HG02763 (cell line): ENCODE measurements around the gene PSKH1.

Experiments
- ATAC-seq: cut with Tn5 transposase; IDR thresholded peaks from one replicate; pipeline ENCODE4 v1.9.1; 2021; ENCODE audit warnings: mild to moderate bottlenecking, moderate library complexity; ENCODE audit not compliant: unreplicated experiment

PSKH1 gene

DNA sequence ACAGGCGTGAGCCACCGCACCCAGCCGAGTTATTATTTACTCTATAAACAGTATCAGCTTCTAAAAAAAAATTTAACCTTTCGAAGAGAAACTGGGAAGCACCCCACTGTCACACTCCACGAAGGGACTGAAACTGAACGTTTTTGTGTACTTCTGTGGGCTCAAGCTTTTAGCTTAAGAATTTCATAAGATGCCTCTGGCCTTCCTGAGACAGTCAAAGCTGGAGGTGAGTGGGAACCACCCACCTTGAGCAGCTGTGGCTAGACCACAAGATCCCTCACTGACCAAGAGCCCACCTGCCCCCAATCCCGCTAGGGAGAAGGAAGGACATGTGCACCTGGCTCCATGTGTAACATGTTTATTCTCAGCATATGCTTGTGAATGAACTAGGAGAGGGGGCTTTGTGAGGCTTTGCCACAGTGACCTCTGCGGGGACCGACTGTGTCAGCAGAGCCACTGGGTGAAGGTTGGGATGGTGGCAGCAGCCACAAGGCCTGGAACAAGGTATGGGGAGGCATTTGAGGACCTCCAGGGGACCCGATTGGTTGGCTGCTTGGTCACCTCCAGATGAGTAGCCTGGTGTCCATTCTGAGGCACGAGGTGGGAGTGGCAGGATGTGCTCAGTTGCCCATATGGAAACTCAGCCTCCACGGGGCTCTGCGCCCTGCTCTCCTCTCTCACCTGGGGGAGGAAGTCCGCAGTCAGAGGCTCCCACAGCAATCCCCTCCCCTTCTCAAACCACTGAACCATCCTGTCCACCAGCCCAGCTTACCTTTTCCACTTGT is 82.5 kb downstream of the PSKH1 start:
- ATAC-seq: no peak

DNA sequence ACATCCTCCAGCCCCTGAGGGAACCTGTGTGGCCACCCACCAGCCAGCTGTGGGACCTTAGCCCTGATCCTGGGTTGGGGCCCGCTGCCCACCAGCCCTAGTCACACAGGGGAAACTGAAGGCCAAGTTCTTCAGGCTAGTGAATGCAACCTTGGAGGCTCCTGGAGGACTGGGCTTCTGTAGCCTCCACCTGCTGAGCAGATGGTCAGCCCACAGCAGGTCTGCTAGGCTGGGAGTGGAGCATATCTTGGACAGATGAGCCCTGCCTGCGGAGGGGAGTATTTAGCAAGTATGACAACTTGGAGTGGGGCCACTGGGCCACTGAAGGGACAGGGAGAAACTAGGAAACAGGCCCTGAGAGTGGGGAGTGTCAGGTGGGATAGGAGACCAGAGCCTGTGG is 83.2 kb downstream of the PSKH1 start:
- ATAC-seq: no peak

DNA sequence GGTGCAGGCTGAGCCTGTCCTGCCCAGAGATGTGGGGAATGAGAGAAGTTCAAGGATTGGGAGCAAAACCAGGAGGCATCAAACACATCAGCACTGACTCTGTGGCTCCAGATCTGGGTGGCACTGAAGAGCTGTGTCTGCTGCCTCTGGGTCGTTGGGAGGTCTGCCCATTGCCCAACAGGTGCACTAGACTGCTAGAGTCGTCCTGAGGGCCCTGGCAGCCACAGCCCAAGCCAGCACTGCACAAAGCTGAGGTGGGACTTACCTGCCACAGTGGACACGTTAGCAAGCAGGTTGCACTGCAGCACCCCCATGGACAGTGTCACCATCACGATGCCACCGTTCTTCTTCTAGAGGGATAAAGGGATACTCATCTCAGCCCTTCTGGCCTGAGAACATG is 84.0 kb downstream of the PSKH1 start:
- ATAC-seq: no peak

DNA sequence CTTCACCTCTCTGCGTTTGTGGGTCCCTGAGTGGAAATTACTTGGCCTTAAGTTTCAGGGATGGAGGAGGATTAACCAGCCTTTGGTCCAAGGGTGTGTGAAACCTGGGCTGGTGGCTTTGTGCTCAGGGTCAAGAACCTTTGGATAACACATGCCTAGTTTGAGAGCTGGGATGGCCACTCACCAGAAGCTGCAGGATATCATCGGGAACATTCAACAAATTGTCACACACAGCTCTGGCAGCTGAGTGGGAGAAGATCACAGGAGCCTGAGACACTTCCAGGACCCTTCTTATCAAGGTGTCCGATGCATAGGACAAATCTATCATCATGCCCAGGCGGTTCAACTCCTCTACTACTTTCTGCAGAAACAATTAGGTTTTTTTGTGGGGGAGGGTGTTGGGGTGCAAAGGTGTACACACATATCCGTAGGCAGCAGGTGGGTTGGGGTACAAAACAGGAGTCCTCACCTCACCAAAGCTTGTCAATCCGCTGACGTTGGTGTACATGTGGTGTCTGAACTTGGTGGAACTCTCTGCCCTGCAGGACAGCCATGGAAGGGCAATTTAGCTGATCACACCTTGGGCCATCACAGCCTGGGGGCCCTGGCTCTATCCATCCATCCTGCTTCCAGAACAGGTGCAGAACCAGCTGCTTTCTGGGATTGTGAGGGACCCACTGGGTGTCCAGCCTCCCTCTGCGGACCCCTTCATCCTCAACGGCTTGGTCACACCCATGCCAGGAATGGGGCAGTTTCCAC is 84.6 kb downstream of the PSKH1 start:
- no peak for ATAC-seq
